GM12878 (cell line): Measurements from ENCODE around the gene TEKT3. TPM values are rescaled to one million over a fixed set of nuclear protein-coding genes. Genes with fewer than 3 reads are reported as not detected.

Experiments used
- ATAC-seq: fragments of 200-7000 bp; cut with Tn5 transposase; 3 replicates; pipeline ENCODE4 v1.9.1; 2020; ENCODE audit warnings: mild to moderate bottlenecking, moderate library complexity
- BruUV-seq: library from RNA; stranded (reverse); fragments of 400-500 nt; replicated peaks from 2 replicates; lab custom pipeline; 2021; lab: Mats Ljungman, UMichigan
- CTCF ChIA-PET: fragments of 300-600 bp; sonication (Branson Sonifier 250); formaldehyde crosslinking; extraction: SDS; loops from one replicate; lab custom pipeline; 2021; ENCODE audit warnings: inconsistent platforms; lab: Yijun Ruan, JAX
- POLR2A ChIA-PET: fragments of 350-600 bp; formaldehyde crosslinking; extraction: SDS; loops from one replicate; lab custom pipeline; 2021; ENCODE audit warnings: inconsistent platforms; lab: Charles Lee
- RAD21 ChIA-PET: fragments of 300-600 bp; sonication (Branson Sonifier 250); formaldehyde crosslinking; loops from one replicate; lab custom pipeline; 2023; ENCODE audit warnings: antibody characterized with exemption; ENCODE audit not compliant: unreplicated experiment; lab: Charles Lee
- SMC1A ChIA-PET: fragments of 300-600 bp; sonication (Branson Sonifier 250); formaldehyde crosslinking; loops from one replicate; lab custom pipeline; 2023; ENCODE audit not compliant: unreplicated experiment, uncharacterized antibody; lab: Charles Lee
- DNase-seq: peaks from one replicate; pipeline ENCODE4 v3.0.0-alpha.2; 2011; ENCODE audit warnings: low read depth, low spot score
- FAIRE-seq: peaks from 3 replicates; lab custom pipeline; 2011; peaks lifted over from hg19 to GRCh38; lab: Jason Lieb, UNC
- H2AFZ ChIP-seq: 2 replicates; pipeline ENCODE4 v1.6.0; 2011; ENCODE audit warnings: low read depth, low read length, control low read depth; ENCODE audit not compliant: control insufficient read depth
- H3K27ac ChIP-seq: 2 replicates; pipeline ENCODE4 v1.5.1; 2011; ENCODE audit warnings: control low read depth; ENCODE audit not compliant: control insufficient read depth, insufficient read depth
- H3K27me3 ChIP-seq, 2 experiments: replicated peaks in 1 of 2; 2 replicates each; pipeline versions ENCODE4 v1.6.0 to v1.6.1; 2011; ENCODE audit warnings: low read length in 1 of 2; ENCODE audit not compliant: control insufficient read depth in 2 of 2, insufficient read depth in 2 of 2
- H3K36me3 ChIP-seq, 2 experiments: 2 replicates each; pipeline ENCODE4 v1.5.1; 2011; ENCODE audit warnings: low read length in 1 of 2; ENCODE audit not compliant: control insufficient read depth in 2 of 2, insufficient read depth in 2 of 2
- H3K4me1 ChIP-seq: 2 replicates; pipeline ENCODE4 v1.6.1; 2011; ENCODE audit warnings: mild to moderate bottlenecking, low read length, moderate library complexity, mixed read lengths; ENCODE audit not compliant: control insufficient read depth, insufficient read depth
- H3K4me2 ChIP-seq: 2 replicates; pipeline ENCODE4 v1.6.0; 2011; ENCODE audit warnings: control low read depth; ENCODE audit not compliant: control insufficient read depth, insufficient read depth
- H3K4me3 ChIP-seq: fragments of 200-600 bp; sonication (generic); 2 replicates; pipeline ENCODE4 v1.5.1; 2016
- H3K79me2 ChIP-seq: 2 replicates; pipeline ENCODE4 v1.6.0; 2011; ENCODE audit warnings: low read length; ENCODE audit not compliant: control insufficient read depth, insufficient read depth
- H3K9ac ChIP-seq: 2 replicates; pipeline ENCODE4 v1.8.0; 2011; ENCODE audit warnings: low read length, control low read depth, mixed read lengths; ENCODE audit not compliant: control insufficient read depth, insufficient read depth
- H3K9me3 ChIP-seq: replicated peaks from 3 replicates; pipeline ENCODE4 v1.5.1; 2011; ENCODE audit warnings: mild to moderate bottlenecking, low read length; ENCODE audit not compliant: control insufficient read depth, insufficient read depth
- H4K20me1 ChIP-seq: 2 replicates; pipeline ENCODE4 v1.6.0; 2011; ENCODE audit not compliant: control insufficient read depth, insufficient read depth
- ASH2L ChIP-seq: fragments of 300-600, 200-600 bp; sonication (generic); IDR thresholded peaks from 2 replicates; pipeline ENCODE4 v1.6.1; 2017; ENCODE audit warnings: low read depth, mild to moderate bottlenecking, borderline replicate concordance
- CEBPZ ChIP-seq: fragments of 150-350 bp; IDR thresholded peaks from 2 replicates; pipeline ENCODE4 v1.6.1; 2016; ENCODE audit warnings: low read depth, low read length
- CHD2 ChIP-seq: IDR thresholded peaks from 2 replicates; pipeline ENCODE4 v1.6.1; 2011; ENCODE audit warnings: low read depth, low read length, improper control_type of control experiment, borderline replicate concordance
- CHD4 ChIP-seq: fragments of 200-600 bp; sonication (generic); IDR thresholded peaks from 2 replicates; pipeline ENCODE4 v1.6.1; 2016; ENCODE audit warnings: mild to moderate bottlenecking
- EED ChIP-seq: sonication (generic); IDR thresholded peaks from 2 replicates; pipeline ENCODE4 v1.6.1; 2016; ENCODE audit warnings: antibody characterized with exemption, low read depth
- EZH2 ChIP-seq: IDR thresholded peaks from 2 replicates; pipeline ENCODE4 v1.6.1; 2012; ENCODE audit warnings: low read depth, mild to moderate bottlenecking, control low read depth, inconsistent platforms, low read length, borderline replicate concordance; ENCODE audit not compliant: control insufficient read depth
- MXI1 ChIP-seq: fragments of 150-350 bp; IDR thresholded peaks from 2 replicates; pipeline ENCODE4 v1.6.1; 2011; ENCODE audit warnings: low read depth, mild to moderate bottlenecking, inconsistent platforms, low read length, improper control_type of control experiment
- NFYA ChIP-seq: IDR thresholded peaks from 2 replicates; pipeline ENCODE4 v1.6.1; 2011; ENCODE audit warnings: low read depth, mild to moderate bottlenecking, low read length, improper control_type of control experiment, borderline replicate concordance
- NRF1 ChIP-seq: conservative IDR thresholded peaks from 2 replicates; pipeline ENCODE4 v1.6.1; 2011; ENCODE audit warnings: mild to moderate bottlenecking, low read depth, low read length, improper control_type of control experiment
- POLR2AphosphoS2 ChIP-seq: IDR thresholded peaks from 2 replicates; pipeline ENCODE4 v1.6.1; 2011; ENCODE audit warnings: low read depth, mild to moderate bottlenecking, low read length, improper control_type of control experiment, moderate library complexity
- RBBP5 ChIP-seq: fragments of 200-600 bp; sonication (generic); conservative IDR thresholded peaks from 2 replicates; pipeline ENCODE4 v1.6.1; 2016
- RFX5 ChIP-seq: IDR thresholded peaks from 2 replicates; pipeline ENCODE4 v1.6.1; 2011; ENCODE audit warnings: low read depth, low read length, improper control_type of control experiment
- RUNX3 ChIP-seq: IDR thresholded peaks from 2 replicates; pipeline ENCODE4 v1.6.1; 2012; ENCODE audit warnings: low read length, inconsistent platforms
- SIN3A ChIP-seq: IDR thresholded peaks from 2 replicates; pipeline ENCODE4 v1.6.1; 2012; ENCODE audit warnings: low read depth, low read length, improper control_type of control experiment
- SMC3 ChIP-seq: IDR thresholded peaks from 2 replicates; pipeline ENCODE4 v1.6.1; 2011; ENCODE audit warnings: low read length, improper control_type of control experiment, borderline replicate concordance
- TCF12 ChIP-seq: IDR thresholded peaks from 2 replicates; pipeline ENCODE4 v1.6.1; 2011; ENCODE audit warnings: low read depth, mild to moderate bottlenecking, low read length
- WGBS: methylation state at CpG from one replicate; pipeline ENCODE4 v1.1.6; 2016; ENCODE audit warnings: low lambda C conversion rate; ENCODE audit not compliant: insufficient replicate concordance, insufficient coverage; ENCODE audit errors: missing lambda C conversion rate; 5-methylcytosine and 5-hydroxymethylcytosine counted together
- in situ Hi-C: fragments of 300-500 bp; cut with MboI; formaldehyde crosslinking; loops from 9 replicates; pipeline ENCODE4 v1.14.3; 2018; ENCODE audit warnings: mixed read lengths
- intact Hi-C: fragments of 100-400 bp; cut with micrococcal nuclease; formaldehyde crosslinking; loops from one replicate; pipeline ENCODE4 v1.14.2; 2022; ENCODE audit not compliant: unreplicated experiment
- polyA plus RNA-seq, 11 experiments: library from polyadenylated mRNA; depleted of rRNA in 4 of 11; unstranded in 6 of 11; stranded (reverse) in 5 of 11; fragments of >200 nt; fragmentation: Nextera tagmentation in 4 of 11; fragmentation: Illumina TruSeq in 1 of 11; extraction: Ambion mirVana in 4 of 11; extraction: Trizol in 1 of 11; gene quantifications; 1 replicate in 1 of 11; 2 replicates in 10 of 11; pipeline versions ENCODE4 v1.2.1 to v1.2.3, GENCODE V29; 2011 to 2016; ENCODE audit warnings: inconsistent platforms in 2 of 11, missing spikeins in 2 of 11, low read depth in 1 of 11
- total RNA-seq, 4 experiments: library from RNA; depleted of rRNA in 3 of 4; stranded (reverse); fragments of >200 nt in 3 of 4; fragmentation: Illumina TruSeq in 1 of 4; extraction: Trizol in 1 of 4; gene quantifications; 2 replicates each; pipeline versions ENCODE4 v1.2.1 to v1.2.3, GENCODE V29; 2013 to 2021

The TEKT3 gene
- total and polyA plus RNA-seq, 10 of the 15 experiments (the other 5 are each of a cell fraction or from before 2014, with no cell fraction given), result 0.15 TPM; not detected in 9

DNA sequence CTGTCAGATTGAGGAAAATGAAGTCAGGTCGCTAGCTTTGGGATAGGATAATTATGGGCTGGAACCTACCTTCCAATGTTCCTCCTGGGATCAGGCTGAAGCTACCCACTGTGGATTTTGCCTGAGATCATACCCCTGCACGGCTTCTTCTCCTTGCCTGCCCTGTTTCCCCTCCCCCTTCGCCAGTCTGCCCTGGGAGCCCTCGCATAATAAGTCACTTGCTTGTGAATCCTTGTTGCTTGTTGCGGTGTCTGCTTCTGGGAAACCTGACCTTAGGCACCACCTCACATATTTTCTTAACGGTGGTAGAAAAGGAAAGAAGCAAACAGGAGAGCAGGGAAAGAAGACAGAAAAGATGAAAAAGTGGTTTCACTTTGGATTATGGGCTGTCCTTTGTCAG is 63.0 kb downstream of the TEKT3 start:
- TF ChIP-seq EED, result no peak
- TF ChIP-seq CHD2, result no peak
- TF ChIP-seq CHD4, result no peak
- no peak for TF ChIP-seq MXI1
- TF ChIP-seq, all 136 proteins: peak for 0
- ATAC-seq, result no peak
- no peaks in the 10 kb centered on the region for H3K27me3 ChIP-seq
- no peak overlapping the region for H2AFZ ChIP-seq
- ChIA-PET CTCF (no interaction called here), RAD21 (no interaction called here), POLR2A (no interaction called here), SMC1A (no interaction called here)
- H3K9ac ChIP-seq, result no peak overlapping the region
- no peak overlapping the region for H3K4me3 ChIP-seq
- no peaks in the 10 kb centered on the region for H3K9me3 ChIP-seq
- BruUV-seq, result no TSS peak
- no peak for DNase-seq
- H3K4me1 ChIP-seq, result no peaks in the 10 kb centered on the region
- H3K79me2 ChIP-seq, result no peaks in the 10 kb centered on the region
- intact Hi-C loops (no loop called here), in situ Hi-C loops (no loop called here)
- H3K4me2 ChIP-seq, result no peak overlapping the region
- no peaks in the 10 kb centered on the region for H4K20me1 ChIP-seq
- WGBS, result 12% methylated on average over 6 of the region's 6 CpGs
- no peaks in the 10 kb centered on the region for H3K36me3 ChIP-seq
- FAIRE-seq, result no peak
- H3K27ac ChIP-seq, result no peak overlapping the region

DNA sequence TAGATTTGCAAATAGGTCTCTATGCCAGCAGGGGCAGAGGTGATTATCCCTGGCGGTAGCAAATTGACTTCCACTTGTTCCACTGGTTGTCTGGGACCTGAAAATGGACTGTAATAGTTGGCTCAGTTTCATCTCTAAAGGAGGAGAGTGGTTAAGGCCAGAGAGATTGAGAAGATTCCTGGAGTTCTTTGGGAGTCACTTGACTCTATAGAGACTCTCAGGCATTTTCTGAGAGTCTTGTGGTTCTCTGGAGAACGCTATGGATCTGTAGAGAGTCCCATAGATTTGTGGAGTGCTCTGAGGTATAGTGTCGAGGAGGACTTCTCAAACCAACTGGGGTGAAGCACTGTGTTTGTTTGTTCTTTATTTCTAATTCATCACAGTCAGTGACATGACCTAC is 67.4 kb downstream of the TEKT3 start:
- H3K79me2 ChIP-seq, result no peaks in the 10 kb centered on the region
- H2AFZ ChIP-seq, result no peak overlapping the region
- ChIA-PET CTCF (interaction anchor here (1.0 kb wide), 1 partner anchor 17 kb away, joined by 3 read pairs; no protein-coding TSS in a partner anchor), SMC1A (no interaction called here), RAD21 (no interaction called here), POLR2A (no interaction called here)
- no peak overlapping the region for H3K4me3 ChIP-seq
- no peak for ATAC-seq
- H3K9me3 ChIP-seq, result no peaks in the 10 kb centered on the region
- no peaks in the 10 kb centered on the region for H3K36me3 ChIP-seq
- H3K4me1 ChIP-seq, result no peaks in the 10 kb centered on the region
- DNase-seq, result no peak
- no peak overlapping the region for H3K4me2 ChIP-seq
- no TSS peak for BruUV-seq
- no peak for FAIRE-seq
- intact Hi-C loops (no loop called here), in situ Hi-C loops (loop anchor here (25.0 kb wide), 1 partner anchor 713 kb away; the partner anchor contains the start of genes TTC19 and ZSWIM7)
- WGBS, result 16% methylated on average over 3 of the region's 3 CpGs
- H4K20me1 ChIP-seq, result no peaks in the 10 kb centered on the region
- no peak overlapping the region for H3K9ac ChIP-seq
- no peak overlapping the region for H3K27ac ChIP-seq
- TF ChIP-seq RUNX3, result no peak
- no peak for TF ChIP-seq TCF12
- TF ChIP-seq SIN3A, result no peak
- TF ChIP-seq ASH2L, result no peak
- no peak for TF ChIP-seq RFX5
- TF ChIP-seq POLR2AphosphoS2, result no peak
- TF ChIP-seq CEBPZ, result no peak
- no peak for TF ChIP-seq RBBP5
- TF ChIP-seq NFYA, result no peak
- TF ChIP-seq NRF1, result no peak
- TF ChIP-seq SMC3, result no peak
- no peak for TF ChIP-seq EZH2
- H3K27me3 ChIP-seq, result no peaks in the 10 kb centered on the region
